HG02623 (cell line): Measurements from ENCODE around the gene PTGES.
"Not testable (repeated sequence)": the region's sequence is repeated elsewhere in the genome, so short reads cannot be mapped to it uniquely, and the experiment has no call there.

Experiments
- ATAC-seq: cut with Tn5 transposase; IDR thresholded peaks from one replicate; pipeline ENCODE4 v1.9.1; 2021; ENCODE audit warnings: moderate library complexity; ENCODE audit not compliant: unreplicated experiment

The PTGES gene

GRCh38 chr9:129749052-129749451 is 3.8 kb downstream of the PTGES start:
- ATAC-seq = not testable (repeated sequence)

GRCh38 chr9:129748249-129748648 is 4.6 kb downstream of the PTGES start:
- no peak for ATAC-seq

- no peak for ATAC-seq
These were observed 6.6 kb downstream of the PTGES start for GRCh38 chr9:129746092-129746777.

- no peak for ATAC-seq
These were observed 7.6 kb downstream of the PTGES start for GRCh38 chr9:129745200-129745599.

- no peak for ATAC-seq
These were observed 12.0 kb downstream of the PTGES start for GRCh38 chr9:129740666-129741464.

GRCh38 chr9:129740174-129740573 is 12.7 kb downstream of the PTGES start:
- ATAC-seq = no peak

GRCh38 chr9:129739432-129739831 is 13.4 kb downstream of the PTGES start:
- no peak for ATAC-seq

- peak; percentile 41 for ATAC-seq
These were observed 15.2 kb downstream of the PTGES start for GRCh38 chr9:129737479-129738274.

GRCh38 chr9:129736334-129736733 is 16.5 kb downstream of the PTGES start:
- ATAC-seq = no peak

- ATAC-seq = no peak
These were observed 17.3 kb downstream of the PTGES start for GRCh38 chr9:129735546-129735945.

GRCh38 chr9:129733632-129733953 is 19.2 kb downstream of the PTGES start:
- ATAC-seq = no peak

GRCh38 chr9:129732946-129733631 is 19.8 kb downstream of the PTGES start:
- ATAC-seq = no peak

GRCh38 chr9:129732100-129732499 is 20.7 kb downstream of the PTGES start:
- ATAC-seq = no peak

- no peak for ATAC-seq
These were observed 21.3 kb downstream of the PTGES start for GRCh38 chr9:129731477-129732085.

- no peak for ATAC-seq
These were observed 24.1 kb downstream of the PTGES start for GRCh38 chr9:129728744-129729143.

- no peak for ATAC-seq
These were observed 26.3 kb downstream of the PTGES start for GRCh38 chr9:129726322-129727160.

- no peak for ATAC-seq
These were observed 27.0 kb downstream of the PTGES start for GRCh38 chr9:129725795-129726251.

- ATAC-seq = no peak
These were observed 28.2 kb downstream of the PTGES start for GRCh38 chr9:129724456-129725190.

- no peak for ATAC-seq
These were observed 29.9 kb downstream of the PTGES start for GRCh38 chr9:129722913-129723312.
